ENCODE data around the gene CTPS1. TPM values are rescaled to one million over a fixed set of nuclear protein-coding genes. Genes with fewer than 3 reads are reported as not detected.

CTPS1 gene
- total and polyA plus RNA-seq, 8 donors: 6.4 to 45.5 (median 23.1) TPM

GRCh38 chr1:41006942-41007865 is 27.7 kb downstream of the CTPS1 start:
- TF ChIP-seq CTCF (IDR thresholded peaks at IDR 0.05): no peak
- no peak for TF ChIP-seq EP300 (IDR thresholded peaks at IDR 0.05)
- no peak for TF ChIP-seq POLR2AphosphoS5 (IDR thresholded peaks at IDR 0.05)
- TF ChIP-seq POLR2A (IDR thresholded peaks at IDR 0.05): no peak
- Histone ChIP-seq H3K27ac (no peak overlapping the region), H3K27me3 (no peaks in the 10 kb centered on the region), H3K9me3 (no peaks in the 10 kb centered on the region), H3K4me3 (no peak overlapping the region), H3K4me1 (peaks cover 6 to 30% (median 14%) of the 10 kb centered on the region in 4 donors), H3K36me3 (peaks cover 43 to 99% (median 89%) of the 10 kb centered on the region in 4 donors)
- WGBS, 5 donors: 89 to 98% (median 94%) methylated on average over 18 to 19 of the region's 19 CpGs
- intact Hi-C loops (cut with DNase I; ENCODE audit: low total_unique reads): no loop called here
- DNase-seq: no peak

GRCh38 chr1:41009466-41009865 is 30.0 kb downstream of the CTPS1 start:
- peaks cover 43 to 98% (median 86%) of the 10 kb centered on the region in 4 donors for H3K36me3 ChIP-seq
- intact Hi-C loops (cut with DNase I; ENCODE audit: low total_unique reads): no loop called here
- TF ChIP-seq CTCF (IDR thresholded peaks at IDR 0.05): no peak
- no peak for TF ChIP-seq POLR2A (IDR thresholded peaks at IDR 0.05)
- no peak for TF ChIP-seq EP300 (IDR thresholded peaks at IDR 0.05)
- TF ChIP-seq POLR2AphosphoS5 (IDR thresholded peaks at IDR 0.05): no peak
- no peak for DNase-seq
- H3K9me3 ChIP-seq: no peaks in the 10 kb centered on the region
- no peak overlapping the region for H3K4me3 ChIP-seq
- WGBS, 5 donors: 91 to 96% (median 95%) methylated on average over 8 of the region's 8 CpGs
- peaks cover 0 to 23% (median under 1%) of the 10 kb centered on the region in 4 donors for H3K4me1 ChIP-seq
- H3K27me3 ChIP-seq: no peaks in the 10 kb centered on the region
- no peak overlapping the region for H3K27ac ChIP-seq

GRCh38 chr1:41010345-41010744 is 30.8 kb downstream of the CTPS1 start:
- peaks cover 43 to 91% (median 79%) of the 10 kb centered on the region in 4 donors for H3K36me3 ChIP-seq
- no peaks in the 10 kb centered on the region for H3K9me3 ChIP-seq

GRCh38 chr1:41013024-41013423 is 33.5 kb downstream of the CTPS1 start:
- TF ChIP-seq POLR2A (IDR thresholded peaks at IDR 0.05) (no peak), EP300 (IDR thresholded peaks at IDR 0.05) (no peak), CTCF (IDR thresholded peaks at IDR 0.05) (no peak), POLR2AphosphoS5 (IDR thresholded peaks at IDR 0.05) (no peak)
- no peak for DNase-seq
- no peaks in the 10 kb centered on the region for H3K9me3 ChIP-seq
- H3K27me3 ChIP-seq: no peaks in the 10 kb centered on the region
- intact Hi-C loops (cut with DNase I; ENCODE audit: low total_unique reads): no loop called here
- 86 to 92% (median 88%) methylated on average over 6 of the region's 6 CpGs for WGBS, 5 donors
- H3K36me3 ChIP-seq: peaks cover 30 to 86% (median 76%) of the 10 kb centered on the region in 4 donors
- peaks cover 0 to 34% (median 6%) of the 10 kb centered on the region in 4 donors for H3K4me1 ChIP-seq
- H3K4me3 ChIP-seq: no peak overlapping the region
- no peak overlapping the region for H3K27ac ChIP-seq

More at GRCh38 chr1:41010345-41010744, 30.8 kb downstream of the CTPS1 start:
- TF ChIP-seq EP300 (IDR thresholded peaks at IDR 0.05): no peak
- TF ChIP-seq POLR2A (IDR thresholded peaks at IDR 0.05): no peak
- no peak for TF ChIP-seq CTCF (IDR thresholded peaks at IDR 0.05)
- no peak for TF ChIP-seq POLR2AphosphoS5 (IDR thresholded peaks at IDR 0.05)
- Histone ChIP-seq H3K4me1 (peaks cover 0 to 32% (median 5%) of the 10 kb centered on the region in 4 donors), H3K4me3 (no peak overlapping the region), H3K27me3 (no peaks in the 10 kb centered on the region), H3K27ac (no peak overlapping the region)
- WGBS, 5 donors: 29 to 65% (median 50%) methylated on average over 1 of the region's 1 CpG
- DNase-seq: no peak
- intact Hi-C loops (cut with DNase I; ENCODE audit: low total_unique reads): no loop called here
